DOHH2 (cell line): ENCODE measurements around the gene CCDC7.
"Not testable (repeated sequence)": the region's sequence is repeated elsewhere in the genome, so short reads cannot be mapped to it uniquely, and the experiment has no call there.

Experiments used
- EZH2phosphoT487 ChIP-seq: fragments of 200-600 bp; sonication (generic); IDR thresholded peaks from 2 replicates; pipeline ENCODE4 v1.6.1; 2017; ENCODE audit warnings: borderline replicate concordance, mild to moderate bottlenecking, antibody characterized with exemption, low read length, moderate library complexity, mixed read lengths
- TF ChIP-seq, protein P1 (sequence below): fragments of 200-600 bp; sonication (generic); IDR thresholded peaks from one replicate; pipeline ENCODE4 v1.5.1; 2014; ENCODE audit warnings: antibody characterized with exemption, mild to moderate bottlenecking, low read depth, low read length; ENCODE audit not compliant: poor library complexity, severe bottlenecking

DNA sequence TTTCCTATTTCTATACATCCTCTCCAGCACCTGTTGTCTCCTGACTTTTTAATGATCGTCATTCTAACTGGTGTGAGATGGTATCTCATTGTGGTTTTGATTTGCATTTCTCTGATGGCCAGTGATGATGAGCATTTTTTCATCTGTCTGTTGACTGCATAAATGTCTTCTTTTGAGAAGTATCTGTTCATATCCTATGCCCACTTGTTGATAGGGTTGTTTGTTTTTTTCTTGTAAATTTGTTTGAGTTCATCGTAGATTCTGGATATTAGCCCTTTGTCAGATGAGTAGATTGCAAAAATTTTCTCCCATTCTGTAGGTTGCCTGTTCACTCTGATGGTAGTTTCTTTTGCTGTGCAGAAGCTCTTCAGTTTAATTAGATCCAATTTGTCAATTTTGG, 253.7 kb downstream of the CCDC7 start:
- TF ChIP-seq, protein P1, sequence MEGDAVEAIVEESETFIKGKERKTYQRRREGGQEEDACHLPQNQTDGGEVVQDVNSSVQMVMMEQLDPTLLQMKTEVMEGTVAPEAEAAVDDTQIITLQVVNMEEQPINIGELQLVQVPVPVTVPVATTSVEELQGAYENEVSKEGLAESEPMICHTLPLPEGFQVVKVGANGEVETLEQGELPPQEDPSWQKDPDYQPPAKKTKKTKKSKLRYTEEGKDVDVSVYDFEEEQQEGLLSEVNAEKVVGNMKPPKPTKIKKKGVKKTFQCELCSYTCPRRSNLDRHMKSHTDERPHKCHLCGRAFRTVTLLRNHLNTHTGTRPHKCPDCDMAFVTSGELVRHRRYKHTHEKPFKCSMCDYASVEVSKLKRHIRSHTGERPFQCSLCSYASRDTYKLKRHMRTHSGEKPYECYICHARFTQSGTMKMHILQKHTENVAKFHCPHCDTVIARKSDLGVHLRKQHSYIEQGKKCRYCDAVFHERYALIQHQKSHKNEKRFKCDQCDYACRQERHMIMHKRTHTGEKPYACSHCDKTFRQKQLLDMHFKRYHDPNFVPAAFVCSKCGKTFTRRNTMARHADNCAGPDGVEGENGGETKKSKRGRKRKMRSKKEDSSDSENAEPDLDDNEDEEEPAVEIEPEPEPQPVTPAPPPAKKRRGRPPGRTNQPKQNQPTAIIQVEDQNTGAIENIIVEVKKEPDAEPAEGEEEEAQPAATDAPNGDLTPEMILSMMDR = not testable (repeated sequence)
- not testable (repeated sequence) for TF ChIP-seq EZH2phosphoT487
